ENCODE data around the gene HNRNPH1.
"Not testable (repeated sequence)": the region's sequence is repeated elsewhere in the genome, so short reads cannot be mapped to it uniquely, and the experiment has no call there.

HNRNPH1 gene

GRCh38 chr5:179623003-179623905 lies at the start of gene HNRNPH1:
HNRNPH1 (minus strand) TSS chr5:179623671; CDS start chr5:179623133, 538 bp downstream.
- FAIRE-seq: peak; percentile 74

- FAIRE-seq: no peak
Measured at GRCh38 chr5:179668391-179668790, 44.9 kb upstream of the HNRNPH1 start.

GRCh38 chr5:179661647-179662046 lies 38.2 kb upstream of the HNRNPH1 start:
- not testable (repeated sequence) for FAIRE-seq

- FAIRE-seq: not testable (repeated sequence)
Measured at GRCh38 chr5:179658179-179658856, 34.8 kb upstream of the HNRNPH1 start.

- FAIRE-seq: not testable (repeated sequence)
Measured at GRCh38 chr5:179657302-179658178, 34.1 kb upstream of the HNRNPH1 start.

- not testable (repeated sequence) for FAIRE-seq
Measured at GRCh38 chr5:179653135-179653534, 29.7 kb upstream of the HNRNPH1 start.

- not testable (repeated sequence) for FAIRE-seq
Measured at GRCh38 chr5:179650245-179650644, 26.8 kb upstream of the HNRNPH1 start.

- not testable (repeated sequence) for FAIRE-seq
Measured at GRCh38 chr5:179649166-179649703, 25.8 kb upstream of the HNRNPH1 start.

- no peak for FAIRE-seq
Measured at GRCh38 chr5:179648410-179648809, 24.9 kb upstream of the HNRNPH1 start.

GRCh38 chr5:179644766-179645165 lies 21.3 kb upstream of the HNRNPH1 start:
- not testable (repeated sequence) for FAIRE-seq

GRCh38 chr5:179643141-179643920 lies 19.9 kb upstream of the HNRNPH1 start:
- FAIRE-seq: not testable (repeated sequence)

- not testable (repeated sequence) for FAIRE-seq
Measured at GRCh38 chr5:179642626-179643025, 19.2 kb upstream of the HNRNPH1 start.

- FAIRE-seq: not testable (repeated sequence)
Measured at GRCh38 chr5:179641745-179642144, 18.3 kb upstream of the HNRNPH1 start.

- FAIRE-seq: not testable (repeated sequence)
Measured at GRCh38 chr5:179639296-179639695, 15.8 kb upstream of the HNRNPH1 start.

GRCh38 chr5:179634370-179635172 lies 11.1 kb upstream of the HNRNPH1 start:
- not testable (repeated sequence) for FAIRE-seq

GRCh38 chr5:179633501-179634369 lies 10.3 kb upstream of the HNRNPH1 start:
- not testable (repeated sequence) for FAIRE-seq

- FAIRE-seq: no peak
Measured at GRCh38 chr5:179624841-179625271, 1.4 kb upstream of the HNRNPH1 start.

- FAIRE-seq: no peak
Measured at GRCh38 chr5:179623906-179624741, 653 bp upstream of the HNRNPH1 start.
